Right lobe of liver (tissue), 4 donors: Measurements from ENCODE around the gene RABL6.

ENCODE experiments used
- CTCF ChIP-seq, 4 donors: fragments of 200-600 bp in 3 of 4; fragments of 450-650 bp in 1 of 4; IDR thresholded peaks; one replicate each; pipeline versions ENCODE4 v1.5.1 to v1.8.0; 2016 to 2022; ENCODE audit warnings: antibody characterized with exemption in 4 of 4, mild to moderate bottlenecking in 2 of 4
- POLR2A ChIP-seq: fragments of 450-650 bp; IDR thresholded peaks from one replicate; pipeline ENCODE4 v1.6.1; 2017; ENCODE audit warnings: antibody characterized with exemption, mild to moderate bottlenecking
- donor health status: DM: no; HTN: no; CAD: no.
- donor health status: DM: no; HTN: no; CAD: no.
- donor health status: DM: no; HTN: yes; CAD: no.

GRCh38 chr9:136775191-136775590 lies 32.6 kb upstream of the RABL6 start:
- TF ChIP-seq CTCF (IDR thresholded peaks at IDR 0.05), result no peak
- TF ChIP-seq POLR2A, result no peak
